ENCODE measurements around the gene KRT6B.
A peak's percentile ranks its signal among the peaks of the same experiment; 100 is the strongest.

The KRT6B gene

DNA sequence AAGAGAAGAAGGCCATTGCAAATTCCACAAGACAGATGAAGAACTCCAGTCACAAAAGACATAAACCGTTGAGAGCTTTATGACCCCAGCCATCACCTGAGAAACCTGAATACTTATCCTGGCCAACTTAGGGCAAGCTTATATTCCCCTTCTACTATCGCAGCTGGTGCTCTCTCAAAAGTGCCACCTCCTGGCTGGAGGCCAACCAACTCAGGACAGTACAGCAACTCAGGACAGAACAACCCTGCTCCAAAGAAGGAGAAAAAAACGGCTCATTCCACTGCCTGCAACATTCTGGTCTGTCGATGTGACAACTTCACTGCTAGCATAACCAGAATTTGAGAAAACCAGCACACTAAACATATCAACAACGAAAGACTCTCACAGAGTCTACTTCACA, 9.7 kb upstream of the KRT6B start:
- no peak overlapping the region for H3K4me2 ChIP-seq (ENCODE audit: low read length)
- H3K14ac ChIP-seq (ENCODE audit: low read length) = no peak overlapping the region
- H2BK12ac ChIP-seq (ENCODE audit: low read length) = no peak overlapping the region
- no peak overlapping the region for H3K9ac ChIP-seq (ENCODE audit: low read length)
- no peak overlapping the region for H2AFZ ChIP-seq (ENCODE audit: insufficient read depth, low read length, poor library complexity)
- H4K8ac ChIP-seq (ENCODE audit: low read depth, low read length) = no peak overlapping the region
- no peak overlapping the region for H2AK5ac ChIP-seq (ENCODE audit: low read length)
- H3K27me3 ChIP-seq (ENCODE audit: insufficient read depth, low read length) = no peaks in the 10 kb centered on the region
- H2BK5ac ChIP-seq (ENCODE audit: low read depth, low read length, poor library complexity) = no peak overlapping the region
- no peak overlapping the region for H3K27ac ChIP-seq (ENCODE audit: low read depth, low read length)
- H4K12ac ChIP-seq (ENCODE audit: low read depth, low read length) = no peak overlapping the region
- DNase-seq = peak in 1 of 2 donors; percentile 42
- no peaks in the 10 kb centered on the region for H3K4me1 ChIP-seq (ENCODE audit: control insufficient read depth in 1 of 2, insufficient read depth in 2 of 2, low read length in 2 of 2)
- no peaks in the 10 kb centered on the region for H3K79me2 ChIP-seq (ENCODE audit: control insufficient read depth, insufficient read depth, low read length, poor library complexity)
- no peak overlapping the region for H3K23ac ChIP-seq (ENCODE audit: low read length)
- no peaks in the 10 kb centered on the region for H3K79me1 ChIP-seq (ENCODE audit: low read length)
- no peak overlapping the region for H3K4me3 ChIP-seq (ENCODE audit: low read depth, low read length)
- H3K9me3 ChIP-seq (ENCODE audit: insufficient read depth, low read depth, low read length) = no peaks in the 10 kb centered on the region
- no peaks in the 10 kb centered on the region for H3K36me3 ChIP-seq (ENCODE audit: control insufficient read depth in 1 of 2, insufficient read depth in 2 of 2, low read length in 2 of 2)
- no peak overlapping the region for H3K18ac ChIP-seq (ENCODE audit: low read length)
- H4K91ac ChIP-seq (ENCODE audit: low read depth, low read length) = no peak overlapping the region
- H2BK120ac ChIP-seq (ENCODE audit: insufficient read depth, low read length, poor library complexity) = no peak overlapping the region
- WGBS (ENCODE audit: extremely low coverage, insufficient coverage, insufficient read length) = no CpG with 5 or more reads among the region's 5 CpGs
- no peak overlapping the region for H3K4ac ChIP-seq (ENCODE audit: low read depth, low read length)

DNA sequence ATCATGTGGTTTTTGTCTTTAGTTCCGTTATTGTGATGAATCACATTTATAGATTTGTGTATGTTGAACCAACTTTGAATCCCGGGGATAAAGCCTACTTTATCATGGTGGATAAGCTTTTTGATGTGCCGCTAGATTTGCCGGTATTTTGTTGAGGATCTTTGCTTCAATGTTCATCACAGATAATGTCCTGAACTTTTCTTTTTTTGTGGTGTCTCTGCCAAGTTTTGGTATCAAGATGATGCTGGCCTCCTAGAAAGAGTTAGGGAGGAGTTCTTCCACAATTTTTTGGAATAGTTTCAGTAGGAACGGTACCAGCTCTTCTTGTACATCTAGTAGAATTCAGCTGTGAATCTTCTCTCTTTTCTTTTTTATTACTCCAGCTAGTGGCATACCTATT, 6.9 kb upstream of the KRT6B start:
- Histone ChIP-seq H3K79me2 (ENCODE audit: control insufficient read depth, insufficient read depth, low read length, poor library complexity) (no peaks in the 10 kb centered on the region), H3K18ac (ENCODE audit: low read length) (no peak overlapping the region), H2BK5ac (ENCODE audit: low read depth, low read length, poor library complexity) (no peak overlapping the region), H2BK120ac (ENCODE audit: insufficient read depth, low read length, poor library complexity) (no peak overlapping the region), H3K4me1 (ENCODE audit: control insufficient read depth in 1 of 2, insufficient read depth in 2 of 2, low read length in 2 of 2) (no peaks in the 10 kb centered on the region), H3K4me3 (ENCODE audit: low read depth, low read length) (no peak overlapping the region), H3K23ac (ENCODE audit: low read length) (no peak overlapping the region), H4K8ac (ENCODE audit: low read depth, low read length) (no peak overlapping the region), H3K27me3 (ENCODE audit: insufficient read depth, low read length) (no peaks in the 10 kb centered on the region), H3K9me3 (ENCODE audit: insufficient read depth, low read depth, low read length) (no peaks in the 10 kb centered on the region), H3K4me2 (ENCODE audit: low read length) (no peak overlapping the region), H4K12ac (ENCODE audit: low read depth, low read length) (no peak overlapping the region), H3K27ac (ENCODE audit: low read depth, low read length) (no peak overlapping the region), H2BK12ac (ENCODE audit: low read length) (no peak overlapping the region), H3K36me3 (ENCODE audit: control insufficient read depth in 1 of 2, insufficient read depth in 2 of 2, low read length in 2 of 2) (no peaks in the 10 kb centered on the region), H3K4ac (ENCODE audit: low read depth, low read length) (no peak overlapping the region), H3K79me1 (ENCODE audit: low read length) (no peaks in the 10 kb centered on the region), H2AFZ (ENCODE audit: insufficient read depth, low read length, poor library complexity) (no peak overlapping the region), H3K9ac (ENCODE audit: low read length) (no peak overlapping the region), H2AK5ac (ENCODE audit: low read length) (no peak overlapping the region), H4K91ac (ENCODE audit: low read depth, low read length) (no peak overlapping the region), H3K14ac (ENCODE audit: low read length) (no peak overlapping the region)
- no CpG with 5 or more reads among the region's 5 CpGs for WGBS (ENCODE audit: extremely low coverage, insufficient coverage, insufficient read length)
- no peak for DNase-seq

DNA sequence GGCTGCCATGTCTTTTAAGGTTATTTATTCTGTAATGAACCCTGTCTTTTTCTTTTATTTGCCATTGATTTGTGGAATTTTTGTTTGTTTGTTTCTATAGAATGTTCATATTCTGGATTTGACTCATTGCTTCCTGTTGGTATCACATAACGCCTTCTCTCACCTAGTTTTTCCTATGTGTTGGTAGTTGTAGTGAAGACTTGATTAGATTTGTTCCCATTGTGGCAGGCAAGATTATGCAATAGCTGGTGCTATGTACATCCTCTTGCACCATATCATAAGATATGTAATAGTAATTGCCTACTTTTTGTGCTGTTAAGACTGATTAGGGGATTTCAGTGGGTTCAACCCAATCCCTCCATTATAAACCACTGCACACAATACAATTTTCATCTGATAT, 3.9 kb upstream of the KRT6B start:
- no CpG with 5 or more reads among the region's 1 CpG for WGBS (ENCODE audit: extremely low coverage, insufficient coverage, insufficient read length)
- no peak overlapping the region for H2AK5ac ChIP-seq (ENCODE audit: low read length)

DNA sequence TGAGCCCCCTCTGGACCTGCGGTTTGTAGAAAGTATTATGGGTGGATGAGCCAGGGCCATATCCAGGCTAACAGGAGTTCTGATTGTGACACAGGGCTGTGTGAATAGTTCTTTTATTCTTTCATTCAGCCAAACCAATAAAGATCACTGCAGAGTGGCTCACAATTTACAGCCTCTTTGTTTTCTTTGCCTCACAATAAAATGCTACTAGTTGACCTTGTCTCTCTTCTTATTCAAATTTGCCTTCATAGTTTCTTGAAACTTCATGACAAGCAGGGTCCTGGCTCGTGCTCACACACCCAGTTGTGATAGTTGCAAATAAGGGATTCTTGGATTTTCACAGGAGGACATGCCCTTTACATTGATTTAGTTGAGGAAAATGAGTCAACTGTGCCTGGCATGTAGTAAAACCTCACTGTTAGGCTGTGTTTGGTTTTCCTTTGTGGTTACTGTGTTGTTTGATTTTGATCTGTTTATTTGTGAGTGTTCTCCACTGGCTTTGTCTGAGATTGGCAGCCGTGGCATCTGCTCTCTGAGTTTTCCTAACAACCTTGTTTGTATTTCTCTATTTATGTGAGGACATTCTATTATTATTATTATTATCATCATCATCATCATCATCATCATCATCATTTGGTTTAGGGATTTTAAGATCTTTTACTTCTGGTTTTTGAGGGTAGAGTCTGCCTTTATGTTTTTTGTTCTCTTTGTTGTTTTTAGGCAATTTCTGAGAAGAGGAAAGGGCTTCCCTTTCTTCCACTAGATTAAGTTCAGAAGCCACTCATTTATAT, 2.7 kb upstream of the KRT6B start:
- no peak overlapping the region for H2BK5ac ChIP-seq (ENCODE audit: low read depth, low read length, poor library complexity)
- no peak for DNase-seq
- no peaks in the 10 kb centered on the region for H3K36me3 ChIP-seq (ENCODE audit: control insufficient read depth in 1 of 2, insufficient read depth in 2 of 2, low read length in 2 of 2)
- H2AK5ac ChIP-seq (ENCODE audit: low read length) = no peak overlapping the region
- H4K91ac ChIP-seq (ENCODE audit: low read depth, low read length) = no peak overlapping the region
- H3K18ac ChIP-seq (ENCODE audit: low read length) = no peak overlapping the region
- no peak overlapping the region for H3K23ac ChIP-seq (ENCODE audit: low read length)
- no peak overlapping the region for H2BK12ac ChIP-seq (ENCODE audit: low read length)
- no peak overlapping the region for H2BK120ac ChIP-seq (ENCODE audit: insufficient read depth, low read length, poor library complexity)
- H3K27ac ChIP-seq (ENCODE audit: low read depth, low read length) = no peak overlapping the region
- H3K9me3 ChIP-seq (ENCODE audit: insufficient read depth, low read depth, low read length) = no peaks in the 10 kb centered on the region
- H3K79me1 ChIP-seq (ENCODE audit: low read length) = no peaks in the 10 kb centered on the region
- WGBS (ENCODE audit: extremely low coverage, insufficient coverage, insufficient read length) = no CpG with 5 or more reads among the region's 3 CpGs
- H2AFZ ChIP-seq (ENCODE audit: insufficient read depth, low read length, poor library complexity) = no peak overlapping the region
- H3K4me2 ChIP-seq (ENCODE audit: low read length) = no peak overlapping the region
- no peaks in the 10 kb centered on the region for H3K4me1 ChIP-seq (ENCODE audit: control insufficient read depth in 1 of 2, insufficient read depth in 2 of 2, low read length in 2 of 2)
- no peak overlapping the region for H3K4ac ChIP-seq (ENCODE audit: low read depth, low read length)
- no peaks in the 10 kb centered on the region for H3K27me3 ChIP-seq (ENCODE audit: insufficient read depth, low read length)
- no peak overlapping the region for H3K4me3 ChIP-seq (ENCODE audit: low read depth, low read length)
- H4K8ac ChIP-seq (ENCODE audit: low read depth, low read length) = no peak overlapping the region
- H3K79me2 ChIP-seq (ENCODE audit: control insufficient read depth, insufficient read depth, low read length, poor library complexity) = no peaks in the 10 kb centered on the region
- no peak overlapping the region for H3K9ac ChIP-seq (ENCODE audit: low read length)
- H3K14ac ChIP-seq (ENCODE audit: low read length) = no peak overlapping the region
- no peak overlapping the region for H4K12ac ChIP-seq (ENCODE audit: low read depth, low read length)

More for the DNA sequence above, 3.9 kb upstream of the KRT6B start:
- Histone ChIP-seq H3K9ac (ENCODE audit: low read length) (no peak overlapping the region), H3K18ac (ENCODE audit: low read length) (no peak overlapping the region), H4K8ac (ENCODE audit: low read depth, low read length) (no peak overlapping the region), H3K4me1 (ENCODE audit: control insufficient read depth in 1 of 2, insufficient read depth in 2 of 2, low read length in 2 of 2) (no peaks in the 10 kb centered on the region), H2BK120ac (ENCODE audit: insufficient read depth, low read length, poor library complexity) (no peak overlapping the region), H4K12ac (ENCODE audit: low read depth, low read length) (no peak overlapping the region), H3K27ac (ENCODE audit: low read depth, low read length) (no peak overlapping the region), H3K4me3 (ENCODE audit: low read depth, low read length) (no peak overlapping the region), H3K36me3 (ENCODE audit: control insufficient read depth in 1 of 2, insufficient read depth in 2 of 2, low read length in 2 of 2) (no peaks in the 10 kb centered on the region), H3K23ac (ENCODE audit: low read length) (no peak overlapping the region), H2BK5ac (ENCODE audit: low read depth, low read length, poor library complexity) (no peak overlapping the region), H3K27me3 (ENCODE audit: insufficient read depth, low read length) (no peaks in the 10 kb centered on the region), H3K9me3 (ENCODE audit: insufficient read depth, low read depth, low read length) (no peaks in the 10 kb centered on the region), H2BK12ac (ENCODE audit: low read length) (no peak overlapping the region), H4K91ac (ENCODE audit: low read depth, low read length) (no peak overlapping the region), H3K4me2 (ENCODE audit: low read length) (no peak overlapping the region), H3K14ac (ENCODE audit: low read length) (no peak overlapping the region), H3K79me2 (ENCODE audit: control insufficient read depth, insufficient read depth, low read length, poor library complexity) (no peaks in the 10 kb centered on the region), H2AFZ (ENCODE audit: insufficient read depth, low read length, poor library complexity) (no peak overlapping the region), H3K79me1 (ENCODE audit: low read length) (no peaks in the 10 kb centered on the region), H3K4ac (ENCODE audit: low read depth, low read length) (no peak overlapping the region)
- no peak for DNase-seq
